Gastrocnemius medialis (tissue), 4 donors: ENCODE measurements around the gene TMEM43. TPM values are rescaled to one million over a fixed set of nuclear protein-coding genes. Genes with fewer than 3 reads are reported as not detected.

Source experiments
- ATAC-seq, 2 donors: fragments of 150-250 bp; one replicate each; pipeline ENCODE4 v1.9.1; 2016
- DNase-seq, 2 donors: peaks; one replicate each; pipeline ENCODE4 v3.0.0-alpha.2; 2019
- H3K27ac ChIP-seq, 4 donors: fragments of 200-600 bp; sonication (generic); 1 replicate in 1 of 4; 2 replicates in 3 of 4; pipeline ENCODE4 v1.5.1; 2016 to 2018; ENCODE audit warnings: mild to moderate bottlenecking in 2 of 4, moderate library complexity in 1 of 4
- H3K27me3 ChIP-seq, 3 donors: fragments of 200-600 bp; sonication (generic) in 2 of 3; 1 replicate in 1 of 3; 2 replicates in 2 of 3; pipeline versions ENCODE4 v1.5.1 to v1.6.0; 2016 to 2019; ENCODE audit warnings: mild to moderate bottlenecking in 1 of 3, moderate library complexity in 1 of 3
- H3K36me3 ChIP-seq, 2 donors: fragments of 200-600 bp; sonication (generic) in 1 of 2; one replicate each; pipeline ENCODE4 v1.5.1; 2017 to 2018
- H3K4me1 ChIP-seq, 2 donors: fragments of 200-600 bp; sonication (generic) in 1 of 2; one replicate each; pipeline ENCODE4 v1.5.1; 2016 to 2017; ENCODE audit warnings: mild to moderate bottlenecking in 2 of 2
- H3K4me3 ChIP-seq, 4 donors: fragments of 200-600 bp; sonication (generic) in 3 of 4; 1 replicate in 1 of 4; 2 replicates in 3 of 4; pipeline ENCODE4 v1.5.1; 2016 to 2019; ENCODE audit warnings: mild to moderate bottlenecking in 2 of 4
- H3K9me3 ChIP-seq, 3 donors: fragments of 200-600 bp; sonication (generic) in 2 of 3; 1 replicate in 1 of 3; 2 replicates in 2 of 3; pipeline ENCODE4 v1.5.1; 2016 to 2019
- POLR2A ChIP-seq, 2 donors: fragments of 450-650 bp; IDR thresholded peaks; one replicate each; pipeline ENCODE4 v1.6.1; 2017; ENCODE audit warnings: antibody characterized with exemption in 2 of 2, mild to moderate bottlenecking in 2 of 2, moderate library complexity in 2 of 2
- in situ Hi-C, 4 donors: fragments of 200-750 bp; cut with MboI; loops; one replicate each; pipeline versions ENCODE4 v1.15.0 to v1.8.0; 2017; ENCODE audit warnings: low sequenced_read_pairs in 4 of 4
- intact Hi-C: fragments of 100-400 bp; cut with DNase I; formaldehyde crosslinking; loops from one replicate; pipeline ENCODE4 v1.15.1; 2023; ENCODE audit warnings: low total_unique reads
- total RNA-seq, 4 donors: library from RNA; depleted of rRNA; stranded (reverse); fragments of >200 nt; gene quantifications; one replicate each; pipeline versions ENCODE4 v1.1.0 to v1.2.3, GENCODE V29; 2016
- TF ChIP-seq, protein P1 (sequence below), 5 experiments: fragments of 450-650 bp in 3 of 5; fragments of 200-600 bp in 2 of 5; sonication (generic) in 2 of 5; IDR thresholded peaks in 4 of 5; conservative IDR thresholded peaks in 1 of 5; 1 replicate in 4 of 5; 2 replicates in 1 of 5; pipeline ENCODE4 v1.5.1; 2016 to 2019; ENCODE audit warnings: antibody characterized with exemption in 5 of 5, mild to moderate bottlenecking in 3 of 5, moderate library complexity in 3 of 5

The TMEM43 gene
- total RNA-seq, 4 donors from 2014 or later: 68.2 to 128 (median 78.6) TPM

DNA sequence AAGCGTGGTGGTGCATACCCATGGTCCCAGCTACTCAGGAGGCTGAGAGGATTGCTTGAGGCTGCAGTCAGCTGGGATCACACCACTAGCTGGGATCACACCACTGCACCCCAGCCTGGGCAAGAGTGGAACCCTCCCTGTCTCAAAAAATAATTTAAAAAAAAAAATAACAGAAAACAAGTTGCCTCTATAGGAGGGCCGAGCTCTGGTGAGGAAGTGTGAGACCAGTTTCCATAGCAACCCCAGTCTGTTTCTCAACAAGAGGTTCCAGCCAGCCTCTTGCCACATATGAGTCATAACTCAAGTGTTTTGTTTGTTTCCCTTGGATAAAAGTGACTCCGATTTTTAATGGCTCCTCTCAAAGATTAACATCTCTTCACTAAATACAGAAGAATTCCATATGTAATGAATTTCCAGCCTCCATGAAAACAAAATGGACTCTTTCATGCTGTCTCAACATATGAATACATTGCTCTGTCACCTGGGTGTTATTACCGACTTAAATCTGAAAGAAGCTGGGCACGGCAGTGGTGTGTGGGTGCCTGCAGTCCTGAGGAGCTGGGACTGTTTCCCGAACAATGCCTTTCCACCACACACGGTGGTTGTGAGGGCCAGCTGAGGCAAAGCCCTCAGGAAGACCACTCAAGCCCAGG is 19.7 kb downstream of the TMEM43 start:
- ATAC-seq (peak; percentile 87 to 94), DNase-seq (peak; percentile 76 to 81)
- peaks cover 24 to 35% of the 10 kb centered on the region in 2 donors for H3K4me1 ChIP-seq
- H3K36me3 ChIP-seq: peaks cover 0 to 51% of the 10 kb centered on the region in 2 donors
- H3K9me3 ChIP-seq: no peaks in the 10 kb centered on the region
- intact Hi-C loops (no loop called here), in situ Hi-C loops (loop anchor here in 1 of 4 donors (25.0 kb wide), 1 partner anchor 918 kb away; the partner anchor contains the start of gene MRPS25)
- TF ChIP-seq, protein P1, sequence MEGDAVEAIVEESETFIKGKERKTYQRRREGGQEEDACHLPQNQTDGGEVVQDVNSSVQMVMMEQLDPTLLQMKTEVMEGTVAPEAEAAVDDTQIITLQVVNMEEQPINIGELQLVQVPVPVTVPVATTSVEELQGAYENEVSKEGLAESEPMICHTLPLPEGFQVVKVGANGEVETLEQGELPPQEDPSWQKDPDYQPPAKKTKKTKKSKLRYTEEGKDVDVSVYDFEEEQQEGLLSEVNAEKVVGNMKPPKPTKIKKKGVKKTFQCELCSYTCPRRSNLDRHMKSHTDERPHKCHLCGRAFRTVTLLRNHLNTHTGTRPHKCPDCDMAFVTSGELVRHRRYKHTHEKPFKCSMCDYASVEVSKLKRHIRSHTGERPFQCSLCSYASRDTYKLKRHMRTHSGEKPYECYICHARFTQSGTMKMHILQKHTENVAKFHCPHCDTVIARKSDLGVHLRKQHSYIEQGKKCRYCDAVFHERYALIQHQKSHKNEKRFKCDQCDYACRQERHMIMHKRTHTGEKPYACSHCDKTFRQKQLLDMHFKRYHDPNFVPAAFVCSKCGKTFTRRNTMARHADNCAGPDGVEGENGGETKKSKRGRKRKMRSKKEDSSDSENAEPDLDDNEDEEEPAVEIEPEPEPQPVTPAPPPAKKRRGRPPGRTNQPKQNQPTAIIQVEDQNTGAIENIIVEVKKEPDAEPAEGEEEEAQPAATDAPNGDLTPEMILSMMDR (IDR thresholded peaks at IDR 0.05 in 4 of 5, conservative IDR thresholded peaks at IDR 0.05 in 1 of 5): no peak
- TF ChIP-seq POLR2A (IDR thresholded peaks at IDR 0.05): peak in 1 of 2 donors; percentile 5
- peak overlapping the region; percentile 76 to 97 (median 80) for H3K27ac ChIP-seq
- no peaks in the 10 kb centered on the region for H3K27me3 ChIP-seq
- H3K4me3 ChIP-seq: peak overlapping the region in 3 of 4 donors; percentile 18 to 38 (median 29)

DNA sequence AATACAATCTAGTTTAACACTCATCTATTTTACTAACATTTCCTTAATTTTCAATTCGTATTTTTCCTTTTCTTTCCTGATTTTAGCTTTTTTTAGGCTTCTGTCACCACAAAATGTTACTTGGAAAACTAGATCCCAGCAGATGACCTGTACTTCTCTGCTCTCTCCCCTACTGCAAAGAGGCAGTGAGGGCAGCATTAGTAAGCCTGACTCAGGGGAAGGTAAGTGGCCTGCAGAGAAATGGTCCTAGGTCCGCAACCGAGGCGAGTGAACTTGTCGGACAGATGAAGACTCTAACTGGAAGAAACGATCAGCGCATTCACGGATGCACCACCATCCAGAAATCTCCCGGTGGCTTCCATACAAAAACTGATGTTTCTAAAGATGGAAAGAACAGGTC is 20.4 kb downstream of the TMEM43 start:
- TF ChIP-seq, protein P1 (IDR thresholded peaks at IDR 0.05 in 4 of 5, conservative IDR thresholded peaks at IDR 0.05 in 1 of 5): no peak
- no peak for TF ChIP-seq POLR2A (IDR thresholded peaks at IDR 0.05)
- ATAC-seq (no peak), DNase-seq (no peak)
- H3K27me3 ChIP-seq: no peaks in the 10 kb centered on the region
- peak overlapping the region; percentile 76 to 97 (median 80) for H3K27ac ChIP-seq
- H3K9me3 ChIP-seq: no peaks in the 10 kb centered on the region
- peaks cover 24 to 35% of the 10 kb centered on the region in 2 donors for H3K4me1 ChIP-seq
- H3K4me3 ChIP-seq: peak overlapping the region in 1 of 4 donors; percentile 38
- H3K36me3 ChIP-seq: peaks cover 0 to 44% of the 10 kb centered on the region in 2 donors
- intact Hi-C loops: no loop called here
- in situ Hi-C loops: loop anchor here in 1 of 4 donors (25.0 kb wide), 1 partner anchor 917 kb away; the partner anchor contains the start of gene MRPS25

DNA sequence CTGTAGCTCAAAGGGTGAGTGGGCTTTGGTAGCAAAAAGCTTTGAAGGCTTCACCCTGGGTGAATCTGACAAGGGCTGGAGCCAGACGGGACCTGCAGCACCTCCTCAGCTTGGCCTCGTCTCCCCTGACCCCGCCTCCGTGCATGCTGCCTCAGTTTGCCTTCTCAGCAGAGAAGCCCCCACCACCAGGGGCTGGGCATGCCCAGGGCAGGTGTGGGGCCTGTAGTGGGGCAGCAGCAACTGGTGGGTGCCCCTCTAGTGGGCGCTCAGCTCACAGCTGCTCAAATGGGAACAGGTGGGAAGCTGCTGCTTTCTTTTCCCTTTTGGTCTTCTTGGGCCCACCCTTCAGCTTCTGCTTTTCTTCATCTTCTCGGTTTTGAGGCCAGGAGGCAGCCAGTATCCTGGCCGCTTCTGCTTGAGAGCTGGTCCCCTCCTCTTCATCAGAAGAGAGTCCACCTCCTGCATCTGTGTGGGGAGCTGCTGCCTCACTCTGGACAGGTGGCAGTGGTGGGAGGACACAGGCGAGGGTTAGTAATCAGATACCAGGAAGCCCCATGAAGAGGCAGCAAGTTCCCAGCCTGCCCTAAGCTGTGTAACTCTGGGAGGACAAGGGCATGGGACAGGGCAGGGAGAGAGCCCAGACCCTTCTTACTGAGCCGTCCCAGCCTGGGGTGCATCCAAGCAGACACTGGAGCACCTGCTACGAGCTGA is 21.0 kb downstream of the TMEM43 start:
- no peak for DNase-seq
- intact Hi-C loops: no loop called here
- peaks cover 0 to 41% of the 10 kb centered on the region in 2 donors for H3K36me3 ChIP-seq

DNA sequence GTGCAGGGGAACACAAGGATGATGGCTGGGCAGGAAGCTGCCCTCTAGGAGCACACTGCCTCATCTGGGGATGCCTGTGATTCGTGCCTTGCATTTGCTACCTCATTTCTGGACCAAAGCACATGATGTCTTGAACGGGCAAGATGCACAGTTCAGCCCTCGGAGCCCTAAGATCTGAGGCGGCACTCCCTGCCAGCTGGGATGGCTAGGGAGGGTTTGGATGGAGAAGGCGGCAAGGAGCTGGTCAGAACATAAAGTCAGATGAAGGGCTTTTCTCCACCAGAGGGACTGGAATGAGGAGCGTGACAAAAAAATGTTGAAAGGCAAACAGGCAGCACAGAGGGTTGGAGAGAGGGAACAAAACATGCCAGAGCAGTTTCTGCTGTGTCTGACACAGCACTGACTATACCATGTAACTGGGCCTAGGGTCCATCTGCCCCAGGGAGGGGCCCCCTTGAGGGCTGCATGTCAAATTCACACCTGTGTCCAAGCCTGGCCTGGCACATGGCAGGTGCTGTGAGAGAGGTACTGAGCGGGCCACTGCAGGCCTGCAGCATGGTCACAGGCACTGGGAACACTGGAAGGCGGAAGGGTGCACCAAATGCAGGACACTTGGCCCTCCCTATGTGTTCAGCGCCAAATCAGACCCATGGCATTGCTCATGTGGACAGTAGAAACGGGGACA is 21.7 kb downstream of the TMEM43 start:
- ATAC-seq (no peak), DNase-seq (no peak)
- H3K9me3 ChIP-seq: no peaks in the 10 kb centered on the region
- peak overlapping the region; percentile 29 to 97 (median 80) for H3K27ac ChIP-seq
- H3K36me3 ChIP-seq: peaks cover 0 to 40% of the 10 kb centered on the region in 2 donors
- in situ Hi-C loops: loop anchor here in 1 of 4 donors (25.0 kb wide), 1 partner anchor 916 kb away; the partner anchor contains the start of gene MRPS25
- intact Hi-C loops: no loop called here
- H3K4me3 ChIP-seq: no peak overlapping the region
- no peaks in the 10 kb centered on the region for H3K27me3 ChIP-seq
- H3K4me1 ChIP-seq: peaks cover 24 to 26% of the 10 kb centered on the region in 2 donors
- TF ChIP-seq, protein P1 (IDR thresholded peaks at IDR 0.05 in 4 of 5, conservative IDR thresholded peaks at IDR 0.05 in 1 of 5): no peak
- TF ChIP-seq POLR2A (IDR thresholded peaks at IDR 0.05): no peak

More for the DNA sequence above, 21.0 kb downstream of the TMEM43 start:
- H3K27me3 ChIP-seq: no peaks in the 10 kb centered on the region
- no peak overlapping the region for H3K4me3 ChIP-seq
- TF ChIP-seq POLR2A (IDR thresholded peaks at IDR 0.05): no peak
- TF ChIP-seq, protein P1 (IDR thresholded peaks at IDR 0.05 in 4 of 5, conservative IDR thresholded peaks at IDR 0.05 in 1 of 5): peak in 2 of 5 experiments; percentile 12 to 21
- peak in 1 of 2 donors; percentile 12 for ATAC-seq
- peaks cover 24 to 30% of the 10 kb centered on the region in 2 donors for H3K4me1 ChIP-seq
- H3K27ac ChIP-seq: peak overlapping the region; percentile 76 to 97 (median 80)
- in situ Hi-C loops: loop anchor here in 1 of 4 donors (25.0 kb wide), 1 partner anchor 916 kb away; the partner anchor contains the start of gene MRPS25
- H3K9me3 ChIP-seq: no peaks in the 10 kb centered on the region
